Lower lobe of right lung (tissue), 2 donors: ENCODE results near the gene HDAC4. TPM values are rescaled to one million over a fixed set of nuclear protein-coding genes. Genes with fewer than 3 reads are reported as not detected.

Experiments used
- ATAC-seq, 2 donors: fragments of 200-7000 bp; cut with Tn5 transposase; one replicate each; pipeline ENCODE4 v1.9.1; 2020 to 2022; ENCODE audit warnings: mild to moderate bottlenecking in 2 of 2, moderate library complexity in 2 of 2
- DNase-seq: peaks from one replicate; pipeline ENCODE4 v3.0.0-alpha.2; 2020
- H3K27ac ChIP-seq: fragments of 200-600 bp; one replicate; pipeline ENCODE4 v1.8.0; 2022
- H3K27me3 ChIP-seq: fragments of 200-600 bp; one replicate; pipeline ENCODE4 v1.8.0; 2022; ENCODE audit warnings: low read depth
- H3K36me3 ChIP-seq: fragments of 200-600 bp; one replicate; pipeline ENCODE4 v1.8.0; 2022; ENCODE audit warnings: mild to moderate bottlenecking
- H3K4me1 ChIP-seq: fragments of 200-600 bp; one replicate; pipeline ENCODE4 v1.8.0; 2022
- H3K4me3 ChIP-seq: fragments of 200-600 bp; one replicate; pipeline ENCODE4 v1.8.0; 2022; ENCODE audit warnings: mild to moderate bottlenecking
- H3K9me3 ChIP-seq: fragments of 200-600 bp; one replicate; pipeline ENCODE4 v1.8.0; 2022
- CTCF ChIP-seq: fragments of 200-600 bp; IDR thresholded peaks from one replicate; pipeline ENCODE4 v1.8.0; 2022; ENCODE audit warnings: antibody characterized with exemption, mild to moderate bottlenecking
- intact Hi-C: fragments of 100-400 bp; cut with DNase I; formaldehyde crosslinking; loops from one replicate; pipeline ENCODE4 v1.11.0; 2022
- total RNA-seq: library from RNA; stranded (reverse); fragmentation: NEBNext Ultra II Directional; extraction: Animal tissue kit (Norgen Biotek cat#: 25700); gene quantifications from one replicate; pipeline ENCODE4 v1.2.1, GENCODE V29; 2021
- donor health status: DM: no; HTN: yes; CAD: no; lungs with severe emphysema.

The HDAC4 gene
- total RNA-seq, 1 donor from 2014 or later: 44.9 TPM

GRCh38 chr2:239079671-239080294 lies 321.0 kb downstream of the HDAC4 start:
- no peaks in the 10 kb centered on the region for H3K27me3 ChIP-seq
- no peak overlapping the region for H3K4me3 ChIP-seq
- no peak overlapping the region for H3K27ac ChIP-seq
- intact Hi-C loops: no loop called here
- TF ChIP-seq CTCF: no peak
- peaks cover 86% of the 10 kb centered on the region for H3K36me3 ChIP-seq
- H3K9me3 ChIP-seq: no peaks in the 10 kb centered on the region
- H3K4me1 ChIP-seq: no peaks in the 10 kb centered on the region
- DNase-seq: no peak
- no peak for ATAC-seq

- intact Hi-C loops: no loop called here
- Histone ChIP-seq H3K4me1 (no peaks in the 10 kb centered on the region), H3K36me3 (peaks cover 90% of the 10 kb centered on the region), H3K27me3 (no peaks in the 10 kb centered on the region), H3K27ac (no peak overlapping the region), H3K4me3 (no peak overlapping the region), H3K9me3 (no peaks in the 10 kb centered on the region)
- ATAC-seq: no peak
- no peak for DNase-seq
- no peak for TF ChIP-seq CTCF
These were observed 322.5 kb downstream of the HDAC4 start for GRCh38 chr2:239078128-239078924.

GRCh38 chr2:239077260-239077659 lies 323.6 kb downstream of the HDAC4 start:
- H3K4me3 ChIP-seq: no peak overlapping the region
- no peak for DNase-seq
- intact Hi-C loops: no loop called here
- no peaks in the 10 kb centered on the region for H3K4me1 ChIP-seq
- TF ChIP-seq CTCF: no peak
- no peaks in the 10 kb centered on the region for H3K9me3 ChIP-seq
- H3K27ac ChIP-seq: no peak overlapping the region
- ATAC-seq: no peak
- no peaks in the 10 kb centered on the region for H3K27me3 ChIP-seq
- peaks cover 90% of the 10 kb centered on the region for H3K36me3 ChIP-seq

GRCh38 chr2:239075918-239076758 lies 324.7 kb downstream of the HDAC4 start:
- Histone ChIP-seq H3K36me3 (peaks cover 93% of the 10 kb centered on the region), H3K4me3 (no peak overlapping the region), H3K27ac (no peak overlapping the region), H3K27me3 (no peaks in the 10 kb centered on the region), H3K9me3 (no peaks in the 10 kb centered on the region), H3K4me1 (no peaks in the 10 kb centered on the region)
- no peak for TF ChIP-seq CTCF
- intact Hi-C loops: no loop called here
- ATAC-seq (no peak), DNase-seq (no peak)

- no peak overlapping the region for H3K27ac ChIP-seq
- H3K4me3 ChIP-seq: no peak overlapping the region
- no peaks in the 10 kb centered on the region for H3K27me3 ChIP-seq
- no peaks in the 10 kb centered on the region for H3K4me1 ChIP-seq
- H3K36me3 ChIP-seq: peaks cover 80% of the 10 kb centered on the region
- no peak for DNase-seq
- H3K9me3 ChIP-seq: no peaks in the 10 kb centered on the region
- TF ChIP-seq CTCF: no peak
- intact Hi-C loops: no loop called here
- ATAC-seq: no peak
These were observed 326.9 kb downstream of the HDAC4 start for GRCh38 chr2:239073745-239074530.
